HT1080 (cell line): ENCODE data around the gene GABRA1. TPM values are rescaled to one million over a fixed set of nuclear protein-coding genes. Genes with fewer than 3 reads are reported as not detected.

Source experiments
- total RNA-seq: library from RNA; depleted of rRNA; stranded (reverse); fragments of >200 nt; shearing (Covaris generic); gene quantifications from 2 replicates; pipeline ENCODE4 v1.2.3, GENCODE V29; 2014; rRNA removed

GABRA1 gene
- total RNA-seq, 1 experiment from 2014 or later = not detected

Other genes with a start within 250 kb of the GABRA1 start
- 1.9 and 2.9 TPM in 2 replicates for gene GABRA6, start 162.4 kb upstream of the GABRA1 start, total RNA-seq
- 0.60 and 0.90 TPM in 2 replicates for gene GABRG2, start 219.7 kb downstream of the GABRA1 start, total RNA-seq